KMS-11 (cell line): Measurements from ENCODE around the gene ABHD2.

ENCODE experiments used
- H2AFZ ChIP-seq: fragments of 200-600 bp; sonication (generic); 2 replicates; pipeline ENCODE4 v1.6.1; 2016; ENCODE audit warnings: antibody characterized with exemption, mixed run types, low read depth
- H3K27ac ChIP-seq: fragments of 200-600 bp; sonication (generic); 2 replicates; pipeline ENCODE4 v1.6.1; 2016; ENCODE audit warnings: mild to moderate bottlenecking, mixed run types
- H3K27me3 ChIP-seq: fragments of 200-600 bp; sonication (generic); 2 replicates; pipeline ENCODE4 v1.6.1; 2017; ENCODE audit warnings: mild to moderate bottlenecking, low read depth, mixed run types, moderate library complexity; ENCODE audit not compliant: insufficient read depth
- H3K36me3 ChIP-seq: fragments of 200-600 bp; sonication (generic); 2 replicates; pipeline ENCODE4 v1.6.1; 2017; ENCODE audit warnings: mild to moderate bottlenecking, mixed run types; ENCODE audit not compliant: insufficient read depth
- H3K4me1 ChIP-seq: fragments of 200-600 bp; sonication (generic); 2 replicates; pipeline ENCODE4 v1.6.1; 2016; ENCODE audit warnings: mild to moderate bottlenecking, low read depth, mixed run types; ENCODE audit not compliant: poor library complexity, severe bottlenecking
- H3K4me2 ChIP-seq: fragments of 200-600 bp; sonication (generic); 2 replicates; pipeline ENCODE4 v1.7.0; 2016; ENCODE audit warnings: mild to moderate bottlenecking, mixed run types
- H3K4me3 ChIP-seq: fragments of 200-600 bp; sonication (generic); IDR thresholded peaks from 2 replicates; pipeline ENCODE4 v1.6.1; 2017; ENCODE audit warnings: low read depth, low read length, mixed read lengths; ENCODE audit not compliant: insufficient read depth
- H3K79me2 ChIP-seq: fragments of 200-600 bp; sonication (generic); 2 replicates; pipeline ENCODE4 v1.6.1; 2016; ENCODE audit warnings: low read depth, mixed run types; ENCODE audit not compliant: insufficient read depth
- H3K9ac ChIP-seq: fragments of 200-600 bp; sonication (generic); 2 replicates; pipeline ENCODE4 v1.6.1; 2016; ENCODE audit warnings: mild to moderate bottlenecking, mixed run types
- H4K20me1 ChIP-seq: fragments of 200-600 bp; sonication (generic); 2 replicates; pipeline ENCODE4 v1.6.1; 2016; ENCODE audit warnings: mild to moderate bottlenecking, mixed run types; ENCODE audit not compliant: insufficient read depth
- TF ChIP-seq, protein P1 (sequence below): fragments of 200-600 bp; sonication (generic); conservative IDR thresholded peaks from 2 replicates; pipeline ENCODE4 v1.6.1; 2017; ENCODE audit warnings: low read depth, mild to moderate bottlenecking, antibody characterized with exemption, low read length, moderate library complexity, mixed read lengths

ABHD2 gene

DNA sequence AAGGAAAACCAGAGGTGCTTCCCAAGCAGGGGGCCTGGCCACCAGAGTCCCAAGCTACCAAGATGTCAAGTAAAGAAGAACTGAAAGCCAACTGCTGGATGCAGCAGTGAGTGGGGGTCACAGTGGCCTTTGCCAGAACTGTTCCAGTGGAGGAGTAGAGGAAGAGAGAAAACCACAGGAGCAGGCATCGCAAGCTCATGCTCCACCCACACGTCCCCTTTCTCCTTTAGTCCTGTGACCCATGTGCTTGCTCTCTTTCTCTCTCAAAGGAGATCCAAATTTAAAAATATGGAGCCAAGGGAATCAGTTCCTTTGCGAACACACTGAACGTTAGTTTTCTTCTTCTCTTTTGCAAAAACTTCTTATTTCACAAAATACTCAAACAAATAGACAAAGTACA is 12.4 kb upstream of the ABHD2 start:
- Histone ChIP-seq H3K79me2 (no peaks in the 10 kb centered on the region), H3K27me3 (no peaks in the 10 kb centered on the region), H2AFZ (no peak overlapping the region), H4K20me1 (no peaks in the 10 kb centered on the region), H3K4me2 (no peak overlapping the region), H3K27ac (no peak overlapping the region), H3K9ac (no peak overlapping the region), H3K4me3 (no peak overlapping the region), H3K36me3 (no peaks in the 10 kb centered on the region; the same call in 1 of the 2 replicates), H3K4me1 (no peaks in the 10 kb centered on the region)
- TF ChIP-seq, protein P1, sequence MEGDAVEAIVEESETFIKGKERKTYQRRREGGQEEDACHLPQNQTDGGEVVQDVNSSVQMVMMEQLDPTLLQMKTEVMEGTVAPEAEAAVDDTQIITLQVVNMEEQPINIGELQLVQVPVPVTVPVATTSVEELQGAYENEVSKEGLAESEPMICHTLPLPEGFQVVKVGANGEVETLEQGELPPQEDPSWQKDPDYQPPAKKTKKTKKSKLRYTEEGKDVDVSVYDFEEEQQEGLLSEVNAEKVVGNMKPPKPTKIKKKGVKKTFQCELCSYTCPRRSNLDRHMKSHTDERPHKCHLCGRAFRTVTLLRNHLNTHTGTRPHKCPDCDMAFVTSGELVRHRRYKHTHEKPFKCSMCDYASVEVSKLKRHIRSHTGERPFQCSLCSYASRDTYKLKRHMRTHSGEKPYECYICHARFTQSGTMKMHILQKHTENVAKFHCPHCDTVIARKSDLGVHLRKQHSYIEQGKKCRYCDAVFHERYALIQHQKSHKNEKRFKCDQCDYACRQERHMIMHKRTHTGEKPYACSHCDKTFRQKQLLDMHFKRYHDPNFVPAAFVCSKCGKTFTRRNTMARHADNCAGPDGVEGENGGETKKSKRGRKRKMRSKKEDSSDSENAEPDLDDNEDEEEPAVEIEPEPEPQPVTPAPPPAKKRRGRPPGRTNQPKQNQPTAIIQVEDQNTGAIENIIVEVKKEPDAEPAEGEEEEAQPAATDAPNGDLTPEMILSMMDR: no peak

DNA sequence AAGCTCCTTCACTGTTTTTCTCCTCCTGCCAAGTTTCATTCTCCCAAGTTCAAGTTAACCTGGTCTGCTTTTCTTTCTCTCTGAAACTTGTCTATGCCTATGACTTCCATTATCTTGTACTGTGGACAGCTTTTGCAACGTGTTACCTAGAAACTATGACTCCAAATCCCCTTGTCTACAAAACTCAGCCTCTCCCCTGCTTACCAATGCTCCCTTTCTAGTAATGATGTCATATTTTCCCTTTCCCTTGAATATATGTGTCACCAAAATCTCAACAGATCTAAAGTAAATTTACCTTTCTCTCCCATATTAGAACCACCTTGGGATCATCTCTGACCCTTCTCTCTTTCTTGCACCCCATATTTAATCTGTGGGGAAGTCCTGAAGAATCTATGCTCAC is 10.5 kb upstream of the ABHD2 start:
- H2AFZ ChIP-seq: no peak overlapping the region
- TF ChIP-seq, protein P1: no peak
- H3K27me3 ChIP-seq: no peaks in the 10 kb centered on the region
- no peaks in the 10 kb centered on the region for H3K79me2 ChIP-seq
- H3K4me2 ChIP-seq: no peak overlapping the region
- no peak overlapping the region for H3K27ac ChIP-seq
- no peak overlapping the region for H3K4me3 ChIP-seq
- H3K9ac ChIP-seq: no peak overlapping the region
- H3K4me1 ChIP-seq: no peaks in the 10 kb centered on the region
- no peaks in the 10 kb centered on the region for H4K20me1 ChIP-seq
- H3K36me3 ChIP-seq: no peaks in the 10 kb centered on the region; the same call in 1 of the 2 replicates

DNA sequence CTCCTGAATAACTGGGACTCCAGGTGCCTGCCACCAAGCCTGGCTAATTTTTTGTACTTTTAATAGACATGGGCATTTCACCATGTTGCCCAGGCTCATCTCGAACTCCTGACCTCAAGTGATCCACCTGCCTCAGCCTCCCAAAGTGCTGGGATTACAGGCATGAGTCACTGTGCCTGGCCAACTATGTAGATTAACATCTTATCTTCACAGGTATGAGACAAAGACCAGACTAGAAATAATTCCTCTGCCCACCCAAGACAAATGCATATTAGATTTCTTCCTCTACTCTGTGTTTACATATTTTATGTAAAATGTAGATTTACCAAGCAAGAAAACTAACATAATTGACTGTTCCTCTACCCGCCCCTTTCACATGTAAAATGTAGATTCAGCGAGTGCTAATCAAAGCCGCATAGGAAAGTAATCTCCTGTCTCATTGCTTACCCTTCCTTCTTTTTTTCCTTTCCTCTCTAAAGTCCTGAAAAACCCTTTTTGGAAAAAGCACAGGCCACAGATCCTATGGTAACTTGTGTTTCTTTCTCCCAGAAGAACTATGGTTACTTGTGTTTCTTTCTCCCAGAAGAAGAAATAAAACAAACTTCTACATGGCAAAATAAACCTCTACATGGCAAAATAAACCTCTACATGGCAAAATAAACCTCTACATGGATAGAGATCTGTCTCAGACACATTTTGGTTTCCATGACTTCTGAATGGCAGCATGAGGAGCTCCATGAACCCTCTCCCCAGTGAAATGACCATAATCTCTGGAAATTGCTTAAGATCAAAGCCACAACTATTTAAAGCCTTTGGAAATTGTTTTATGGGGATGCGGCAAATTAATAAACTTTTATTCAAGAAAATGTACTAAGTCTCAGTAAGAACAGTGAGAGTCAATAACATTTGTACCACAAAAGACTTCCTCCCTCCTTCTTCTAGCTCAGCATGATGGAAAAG is 9.1 kb upstream of the ABHD2 start:
- Histone ChIP-seq H2AFZ (no peak overlapping the region), H3K27ac (no peak overlapping the region), H3K36me3 (no peaks in the 10 kb centered on the region; the same call in 1 of the 2 replicates), H3K27me3 (no peaks in the 10 kb centered on the region), H3K4me2 (no peak overlapping the region), H3K4me3 (no peak overlapping the region), H3K9ac (no peak overlapping the region), H3K4me1 (no peaks in the 10 kb centered on the region), H4K20me1 (no peaks in the 10 kb centered on the region), H3K79me2 (no peaks in the 10 kb centered on the region)
- TF ChIP-seq, protein P1: no peak

DNA sequence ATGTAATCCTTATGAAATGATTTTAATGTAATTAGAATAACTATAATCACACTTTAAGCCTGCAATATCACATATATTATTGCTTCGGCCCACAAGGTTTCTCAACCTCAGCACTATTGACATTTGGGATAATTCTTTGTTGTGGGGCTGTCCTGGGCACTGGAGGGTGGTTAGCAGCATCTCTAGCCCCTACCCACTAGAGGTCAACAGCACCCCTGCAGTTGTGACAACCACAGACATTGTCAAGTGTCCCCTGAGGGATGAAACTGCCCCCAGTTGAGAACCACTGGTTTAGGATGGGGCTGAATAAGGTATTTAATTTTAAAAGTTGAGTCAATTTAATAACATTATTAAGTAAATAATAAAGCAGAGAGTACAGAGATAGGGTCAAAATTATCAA is 6.4 kb upstream of the ABHD2 start:
- no peaks in the 10 kb centered on the region for H3K27me3 ChIP-seq
- no peaks in the 10 kb centered on the region for H4K20me1 ChIP-seq
- TF ChIP-seq, protein P1: no peak

More for the DNA sequence above, 6.4 kb upstream of the ABHD2 start:
- H3K4me1 ChIP-seq: peaks cover under 1% of the 10 kb centered on the region
- no peak overlapping the region for H2AFZ ChIP-seq
- H3K4me3 ChIP-seq: no peak overlapping the region
- H3K9ac ChIP-seq: no peak overlapping the region
- H3K36me3 ChIP-seq: no peaks in the 10 kb centered on the region; the same call in 1 of the 2 replicates
- no peak overlapping the region for H3K27ac ChIP-seq
- no peak overlapping the region for H3K4me2 ChIP-seq
- no peaks in the 10 kb centered on the region for H3K79me2 ChIP-seq
